ENCODE measurements around the gene RAB35. TPM values are rescaled to one million over a fixed set of nuclear protein-coding genes. Genes with fewer than 3 reads are reported as not detected.

Gene RAB35
- total RNA-seq, 1 experiment from 2014 or later, result 57.9 TPM

GRCh38 chr12:120066341-120066740, 50.2 kb downstream of the RAB35 start:
- H3K4me1 ChIP-seq (ENCODE audit: insufficient read depth, low read length, poor library complexity, severe bottlenecking), result no peaks in the 10 kb centered on the region
- H3K4me3 ChIP-seq (ENCODE audit: low read depth, low read length, poor library complexity, severe bottlenecking), result no peak overlapping the region
- H3K27me3 ChIP-seq (replicated peaks; ENCODE audit: insufficient read depth, low read depth, low read length, poor library complexity), result peaks cover 5% of the 10 kb centered on the region
- BruUV-seq (replicated peaks), result no TSS peak
- no peaks in the 10 kb centered on the region for H3K36me3 ChIP-seq (ENCODE audit: insufficient read depth, low read length, poor library complexity, severe bottlenecking)
- no peak for DNase-seq (ENCODE audit: low spot score)
- H3K9me3 ChIP-seq (ENCODE audit: low read depth, low read length, poor library complexity, severe bottlenecking), result no peaks in the 10 kb centered on the region
- H3K27ac ChIP-seq (ENCODE audit: low read depth, low read length, poor library complexity, severe bottlenecking), result no peak overlapping the region
- TF ChIP-seq EZH2 (IDR thresholded peaks at IDR 0.05; ENCODE audit: borderline replicate concordance, low read depth, low read length, poor library complexity, severe bottlenecking) (no peak), CTCF (conservative IDR thresholded peaks at IDR 0.05; ENCODE audit: low read depth, low read length) (no peak)
- ChIA-PET POLR2A (ENCODE audit: low non-redundant PET) (no interaction called here), CTCF (no interaction called here)
- intact Hi-C loops (cut with micrococcal nuclease; ENCODE audit: unreplicated experiment), result no loop called here

DNA sequence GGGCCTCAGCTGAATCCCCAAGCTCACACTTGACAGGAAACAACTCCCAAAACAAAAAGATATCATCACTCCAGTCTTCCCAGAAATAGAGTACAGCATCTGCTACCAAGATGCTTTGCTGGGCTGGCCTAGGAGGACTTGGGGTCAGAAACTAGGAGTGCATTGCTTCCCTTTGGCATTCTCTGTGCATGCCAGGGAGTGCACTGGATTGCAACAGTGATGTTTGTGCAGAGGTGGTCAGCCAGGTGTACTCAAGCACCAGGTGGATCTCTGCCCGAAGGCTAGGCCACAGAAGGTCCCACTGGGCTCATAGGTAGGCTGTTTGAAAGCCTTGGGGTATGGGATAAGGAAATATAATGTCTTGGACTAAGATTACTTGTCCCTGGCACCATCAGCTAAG, 51.1 kb downstream of the RAB35 start:
- POLR2A ChIA-PET (ENCODE audit: low non-redundant PET), result no interaction called here
- H3K27me3 ChIP-seq (replicated peaks; ENCODE audit: insufficient read depth, low read depth, low read length, poor library complexity), result peaks cover 10% of the 10 kb centered on the region
- intact Hi-C loops (cut with micrococcal nuclease; ENCODE audit: unreplicated experiment), result no loop called here
- H3K4me3 ChIP-seq (ENCODE audit: low read depth, low read length, poor library complexity, severe bottlenecking), result no peak overlapping the region
- no peaks in the 10 kb centered on the region for H3K9me3 ChIP-seq (ENCODE audit: low read depth, low read length, poor library complexity, severe bottlenecking)
- BruUV-seq (replicated peaks), result no TSS peak
- TF ChIP-seq EZH2 (IDR thresholded peaks at IDR 0.05; ENCODE audit: borderline replicate concordance, low read depth, low read length, poor library complexity, severe bottlenecking) (no peak), CTCF (conservative IDR thresholded peaks at IDR 0.05; ENCODE audit: low read depth, low read length) (no peak)
- DNase-seq (ENCODE audit: low spot score), result no peak
- H3K36me3 ChIP-seq (ENCODE audit: insufficient read depth, low read length, poor library complexity, severe bottlenecking), result no peaks in the 10 kb centered on the region
- H3K4me1 ChIP-seq (ENCODE audit: insufficient read depth, low read length, poor library complexity, severe bottlenecking), result no peaks in the 10 kb centered on the region
- no peak overlapping the region for H3K27ac ChIP-seq (ENCODE audit: low read depth, low read length, poor library complexity, severe bottlenecking)
- CTCF ChIA-PET, result no interaction called here

- H3K36me3 ChIP-seq (ENCODE audit: insufficient read depth, low read length, poor library complexity, severe bottlenecking), result no peaks in the 10 kb centered on the region
- H3K27ac ChIP-seq (ENCODE audit: low read depth, low read length, poor library complexity, severe bottlenecking), result no peak overlapping the region
- POLR2A ChIA-PET (ENCODE audit: low non-redundant PET), result no interaction called here
- TF ChIP-seq CTCF (conservative IDR thresholded peaks at IDR 0.05; ENCODE audit: low read depth, low read length) (no peak), EZH2 (IDR thresholded peaks at IDR 0.05; ENCODE audit: borderline replicate concordance, low read depth, low read length, poor library complexity, severe bottlenecking) (no peak)
- H3K4me1 ChIP-seq (ENCODE audit: insufficient read depth, low read length, poor library complexity, severe bottlenecking), result no peaks in the 10 kb centered on the region
- no TSS peak for BruUV-seq (replicated peaks)
- intact Hi-C loops (cut with micrococcal nuclease; ENCODE audit: unreplicated experiment), result no loop called here
- CTCF ChIA-PET, result no interaction called here
- H3K27me3 ChIP-seq (replicated peaks; ENCODE audit: insufficient read depth, low read depth, low read length, poor library complexity), result peaks cover 10% of the 10 kb centered on the region
- no peak for DNase-seq (ENCODE audit: low spot score)
- H3K9me3 ChIP-seq (ENCODE audit: low read depth, low read length, poor library complexity, severe bottlenecking), result no peaks in the 10 kb centered on the region
- no peak overlapping the region for H3K4me3 ChIP-seq (ENCODE audit: low read depth, low read length, poor library complexity, severe bottlenecking)
Observed at GRCh38 chr12:120064054-120064940, 52.3 kb downstream of the RAB35 start.

Measured in A673 (cell line).